Middle frontal gyrus (tissue), 1 donor: ENCODE results near the gene COL27A1.

Experiments
- DNase-seq: peaks from one replicate; pipeline ENCODE4 v3.0.0-alpha.2; 2015; ENCODE audit warnings: low spot score; ENCODE audit errors: extremely low spot score

Gene COL27A1

GRCh38 chr9:114206221-114206789, 51.0 kb downstream of the COL27A1 start:
- DNase-seq: no peak

DNA sequence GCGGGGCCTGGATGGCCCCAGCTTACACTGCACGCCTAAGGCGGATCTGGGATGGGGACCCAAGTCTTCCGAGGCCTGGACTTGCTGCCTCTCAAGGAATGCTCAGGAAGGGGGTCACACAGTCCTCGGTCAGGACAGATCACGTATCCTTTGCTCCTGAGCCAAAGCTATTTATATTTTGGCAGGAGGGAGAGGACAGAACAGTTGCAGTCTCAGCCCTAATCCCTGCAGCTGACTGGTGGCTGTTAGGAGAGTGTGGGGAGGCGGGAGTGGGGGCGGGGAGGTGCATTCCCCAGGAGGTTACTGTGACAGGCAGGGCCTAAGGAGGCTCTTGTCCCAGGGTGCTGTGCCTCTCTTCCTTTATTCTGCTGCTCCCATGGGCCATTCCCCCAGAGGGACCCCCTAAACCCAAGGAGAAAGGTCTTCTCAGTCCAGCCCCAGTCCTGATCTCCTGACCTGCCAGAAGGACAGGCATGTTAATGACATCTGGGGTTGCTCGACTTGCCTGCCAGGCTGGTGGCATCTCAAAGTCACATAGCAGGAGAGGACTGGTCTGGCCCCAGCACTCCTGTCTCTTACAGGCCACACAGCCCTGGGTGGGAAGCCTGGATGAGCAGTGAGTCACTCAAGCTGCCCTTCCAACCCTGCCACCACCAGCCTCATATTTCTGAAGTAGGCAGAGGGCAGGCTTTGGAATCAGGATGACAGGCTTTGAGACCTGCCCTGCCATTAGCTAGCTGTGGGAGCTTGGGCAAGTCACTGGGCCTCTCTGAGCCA, 51.9 kb downstream of the COL27A1 start:
- no peak for DNase-seq

DNA sequence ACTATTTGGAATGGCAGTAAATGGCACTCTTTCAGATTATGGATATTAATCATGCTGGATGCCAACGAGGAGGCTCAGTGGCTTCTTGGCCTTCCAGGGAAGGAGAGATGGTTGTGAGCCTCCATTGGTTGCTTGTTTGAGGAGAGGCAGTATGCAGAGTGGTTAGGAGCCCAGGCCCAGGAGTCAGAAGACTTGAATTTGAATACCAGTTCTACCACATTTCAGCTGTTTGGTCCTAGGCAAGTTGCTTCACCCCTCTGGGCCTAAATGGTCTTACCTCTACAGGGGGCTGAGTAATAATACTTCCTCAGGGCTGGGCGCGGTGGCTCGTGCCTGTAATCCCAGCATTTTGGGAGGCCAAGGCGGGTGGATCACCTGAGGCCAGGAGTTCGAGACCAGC, 52.5 kb downstream of the COL27A1 start:
- no peak for DNase-seq

GRCh38 chr9:114209151-114209550, 53.8 kb downstream of the COL27A1 start:
- no peak for DNase-seq

DNA sequence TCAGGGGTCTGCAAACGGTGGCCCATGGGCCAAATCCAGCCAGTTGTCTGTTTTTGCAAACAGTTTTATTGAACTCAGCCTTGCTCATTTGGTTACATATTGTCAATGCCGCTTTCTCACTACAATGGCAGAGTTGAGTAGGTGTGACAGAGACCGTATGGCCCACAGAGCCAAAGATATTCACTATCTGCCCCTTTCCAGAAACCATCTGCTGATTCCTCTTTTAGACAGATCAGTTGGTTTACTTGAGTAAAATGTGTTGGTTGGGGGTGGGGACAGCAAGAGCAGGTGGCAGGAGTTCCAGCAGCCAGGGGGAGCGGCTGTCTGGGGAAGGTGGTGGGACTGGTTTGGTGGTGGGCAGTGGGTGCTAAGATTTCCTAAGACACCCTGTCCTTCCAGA, 54.8 kb downstream of the COL27A1 start:
- no peak for DNase-seq

DNA sequence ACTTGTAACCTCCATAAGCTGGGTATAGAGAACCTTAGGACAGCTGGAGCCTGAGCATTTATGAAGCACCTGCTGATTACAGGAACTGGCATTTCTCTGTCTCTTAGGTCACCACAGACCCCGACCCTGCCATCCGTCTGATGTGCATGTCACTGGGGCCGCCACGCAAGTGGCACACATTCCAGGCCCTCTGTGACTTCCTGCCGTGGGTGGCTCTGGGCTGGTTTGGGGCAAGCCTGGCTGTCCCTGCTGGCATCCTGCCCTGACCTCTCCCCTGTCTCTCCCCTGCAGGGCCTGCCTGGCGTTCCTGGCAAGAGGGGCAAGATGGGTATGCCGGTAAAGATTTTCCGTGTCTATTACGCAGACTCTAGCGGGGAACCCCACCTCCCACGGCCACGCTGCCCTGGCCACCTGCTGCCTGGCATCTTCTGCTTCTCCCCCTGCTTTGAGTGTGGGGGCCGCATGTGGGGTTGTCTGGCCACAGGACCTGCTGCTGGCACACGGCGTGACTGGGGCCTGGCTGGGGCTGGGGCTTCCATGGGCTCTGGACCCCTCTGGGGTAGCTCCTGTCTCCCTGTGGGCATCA, 55.4 kb downstream of the COL27A1 start:
- DNase-seq: no peak

- no peak for DNase-seq
Measured at GRCh38 chr9:114212826-114213225, 57.5 kb downstream of the COL27A1 start.

DNA sequence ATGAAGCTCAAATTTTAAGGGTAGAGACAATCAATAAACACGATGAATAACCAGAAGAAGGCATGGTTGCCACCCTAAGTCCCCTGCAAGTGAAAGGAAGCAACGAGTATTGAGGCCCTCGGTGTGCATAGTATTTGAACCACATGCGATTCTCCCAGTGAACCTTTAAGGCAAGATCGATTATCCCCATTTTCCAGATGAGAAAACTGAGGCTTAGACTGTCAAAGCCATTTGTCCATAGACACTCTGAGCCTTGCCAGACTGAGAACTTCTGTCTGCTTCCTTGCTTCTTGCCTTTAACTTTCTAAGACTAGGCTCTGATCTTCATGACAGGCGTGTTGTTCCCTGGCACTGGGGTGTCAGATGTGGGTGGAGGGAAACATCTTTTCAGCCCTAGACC, 58.2 kb downstream of the COL27A1 start:
- DNase-seq: no peak

GRCh38 chr9:114214181-114214580, 58.8 kb downstream of the COL27A1 start:
- no peak for DNase-seq

- no peak for DNase-seq
Measured at GRCh38 chr9:114214686-114215414, 59.5 kb downstream of the COL27A1 start.

DNA sequence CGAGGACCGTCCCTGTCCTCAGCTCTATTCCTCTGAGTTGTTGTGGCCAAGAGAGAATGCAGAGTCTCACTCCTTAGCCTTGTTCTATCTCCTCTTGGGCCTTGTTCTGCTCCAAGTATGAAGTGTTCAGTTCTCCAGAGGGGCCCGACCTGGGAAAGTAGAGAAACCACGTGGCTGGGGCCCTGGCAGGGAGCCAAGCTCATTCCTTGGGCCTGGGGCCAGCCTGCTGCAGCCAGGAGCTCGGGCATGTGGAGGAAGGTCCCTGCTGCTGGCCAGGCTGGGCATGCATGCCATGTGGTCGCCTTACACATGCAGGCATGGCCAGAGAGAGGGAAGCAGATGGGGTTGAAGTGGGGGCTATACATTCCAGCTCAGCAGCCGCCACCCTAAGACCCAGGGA, 60.7 kb downstream of the COL27A1 start:
- no peak for DNase-seq

DNA sequence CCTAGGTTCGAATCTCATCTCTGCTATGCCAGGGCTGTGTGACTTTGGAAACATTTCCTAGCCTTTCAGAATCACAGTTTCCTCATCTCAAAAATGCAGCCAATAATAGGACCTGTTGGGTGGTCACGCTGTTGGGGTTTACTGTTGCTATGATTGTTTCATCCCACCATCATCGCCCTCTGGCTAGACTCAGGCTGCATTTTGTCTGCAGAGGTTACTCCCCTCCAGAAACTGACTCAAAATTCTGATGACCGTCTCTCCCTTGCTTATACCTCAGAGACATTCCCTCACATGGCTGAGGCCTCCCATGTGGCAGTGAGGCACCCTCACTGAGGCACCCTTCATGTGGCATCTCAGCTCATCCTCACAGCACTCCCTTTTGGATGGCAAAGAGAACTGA, 61.6 kb downstream of the COL27A1 start:
- DNase-seq: no peak

GRCh38 chr9:114218264-114219120, 63.2 kb downstream of the COL27A1 start:
- DNase-seq: no peak

- DNase-seq: no peak
Measured at GRCh38 chr9:114220061-114220541, 64.8 kb downstream of the COL27A1 start.

DNA sequence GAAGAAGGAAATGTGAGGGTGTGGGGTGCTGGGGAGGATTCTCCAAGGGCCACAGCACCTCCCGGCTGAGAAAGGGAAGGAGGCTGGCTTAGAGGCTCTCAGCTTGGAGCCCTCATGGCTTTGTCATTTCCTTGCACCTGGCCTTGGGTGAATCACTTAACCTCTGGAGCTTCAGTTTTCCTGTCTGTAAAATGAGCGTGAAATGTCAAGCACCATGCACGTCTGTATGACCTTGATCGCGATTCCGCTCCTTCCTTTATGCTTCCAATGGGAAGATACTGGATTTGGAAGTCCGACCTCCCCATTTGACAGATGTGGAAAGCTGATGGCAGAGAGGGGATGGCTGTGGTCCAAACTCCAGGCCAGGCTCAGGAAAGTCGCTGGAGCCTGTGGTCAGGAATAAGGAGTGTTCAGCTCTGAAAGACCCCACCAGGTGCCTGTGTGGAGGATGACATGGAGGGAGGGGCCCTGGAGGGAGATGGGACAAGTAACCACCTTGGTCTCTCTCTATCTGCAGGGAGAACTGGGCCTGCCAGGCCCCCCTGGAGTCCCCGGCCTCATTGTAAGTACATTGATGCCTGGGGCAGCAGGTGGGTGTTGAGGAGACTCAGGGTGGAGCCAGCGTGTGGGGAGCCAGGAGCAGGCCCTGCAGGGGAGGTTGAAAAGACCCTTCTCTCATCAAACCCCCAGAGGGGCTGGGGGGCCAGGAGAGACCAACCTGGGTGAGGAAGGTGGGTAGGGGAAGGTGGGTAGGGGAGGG, 66.5 kb downstream of the COL27A1 start:
- no peak for DNase-seq

DNA sequence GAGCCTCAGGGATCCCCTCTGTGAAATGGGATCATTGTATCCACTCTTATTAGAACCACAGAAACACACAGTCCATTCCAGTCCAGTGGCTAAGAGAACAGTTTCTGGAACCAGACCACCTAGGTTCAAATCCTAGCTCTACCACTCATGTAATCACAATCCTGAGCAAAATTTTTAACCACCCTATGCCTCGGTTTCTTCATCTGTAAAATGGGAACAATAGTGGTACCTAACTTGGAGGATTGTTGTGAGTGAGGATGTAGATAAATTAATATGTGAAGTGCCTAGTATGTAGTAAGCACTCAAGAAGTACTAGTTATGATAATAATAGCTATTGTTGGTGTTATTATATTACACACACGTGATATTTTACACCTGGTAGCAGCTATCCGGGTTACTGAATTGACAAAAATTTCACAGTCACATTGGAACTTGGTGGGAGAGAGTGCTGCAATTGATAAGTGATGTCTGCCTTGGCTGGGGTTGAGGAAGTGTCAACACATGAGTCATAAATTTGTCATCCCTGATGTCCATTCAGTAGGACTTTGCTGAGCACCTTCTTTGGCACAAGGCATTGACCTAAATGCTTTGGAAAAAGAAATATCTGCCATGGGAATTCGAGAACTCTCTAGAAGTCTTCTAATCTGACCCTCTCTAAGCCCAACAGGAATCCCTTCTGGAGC, 68.4 kb downstream of the COL27A1 start:
- no peak for DNase-seq

DNA sequence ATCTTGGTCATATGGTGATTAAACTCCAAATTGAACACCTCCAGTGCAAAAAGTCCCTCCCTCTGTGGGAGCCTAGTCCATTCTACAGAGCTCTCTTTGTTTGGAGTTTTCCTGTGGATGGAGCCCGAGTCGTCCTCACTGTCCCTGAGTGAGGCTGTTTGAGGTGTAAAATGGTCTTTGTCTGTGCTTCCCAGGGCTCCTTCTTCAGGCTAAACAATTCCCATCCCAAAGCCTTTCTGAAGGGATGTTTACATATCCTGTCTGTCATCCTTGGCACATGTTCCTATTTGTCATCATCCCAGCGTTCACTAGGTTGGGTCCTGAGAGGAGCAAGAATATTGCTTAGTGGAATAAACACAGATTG, 68.9 kb downstream of the COL27A1 start:
- no peak for DNase-seq

- DNase-seq: no peak
Measured at GRCh38 chr9:114225561-114226212, 70.3 kb downstream of the COL27A1 start.
